Endodermal cell (in vitro differentiated cells): ENCODE results near the gene DIO1. TPM values are rescaled to one million over a fixed set of nuclear protein-coding genes. Genes with fewer than 3 reads are reported as not detected.

Experiments
- DNase-seq: peaks from one replicate; pipeline ENCODE4 v3.0.0-alpha.2; 2017
- H3K27ac ChIP-seq: 2 replicates; pipeline ENCODE4 v1.5.1; 2013; ENCODE audit warnings: mild to moderate bottlenecking, low read depth, low read length, moderate library complexity
- H3K27me3 ChIP-seq: 2 replicates; pipeline ENCODE4 v1.6.1; 2013; ENCODE audit warnings: mild to moderate bottlenecking, low read length, moderate library complexity; ENCODE audit not compliant: insufficient read depth, control insufficient read depth, poor library complexity, severe bottlenecking
- H3K36me3 ChIP-seq: 2 replicates; pipeline ENCODE4 v1.7.0; 2013; ENCODE audit warnings: mild to moderate bottlenecking, low read length, moderate library complexity; ENCODE audit not compliant: control insufficient read depth, insufficient read depth
- H3K4me1 ChIP-seq: one replicate; pipeline ENCODE4 v1.7.0; 2013; ENCODE audit warnings: low read length; ENCODE audit not compliant: control insufficient read depth, insufficient read depth
- H3K4me3 ChIP-seq: 2 replicates; pipeline ENCODE4 v1.5.1; 2013; ENCODE audit warnings: mild to moderate bottlenecking, low read length, moderate library complexity
- H3K9ac ChIP-seq: 2 replicates; pipeline ENCODE4 v1.6.1; 2013; ENCODE audit warnings: mild to moderate bottlenecking, low read length, moderate library complexity; ENCODE audit not compliant: poor library complexity, severe bottlenecking; ENCODE audit errors: extremely low read depth
- H3K9me3 ChIP-seq: 2 replicates; pipeline ENCODE4 v1.6.1; 2013; ENCODE audit warnings: mild to moderate bottlenecking, low read length, moderate library complexity; ENCODE audit not compliant: control insufficient read depth
- H3K27ac Mint-ChIP-seq: 2 replicates; pipeline ENCODE4 v1.8.0; 2020; ENCODE audit warnings: mixed read lengths
- H3K27me3 Mint-ChIP-seq: 2 replicates; pipeline ENCODE4 v1.8.0; 2021; ENCODE audit warnings: mild to moderate bottlenecking, mixed read lengths; ENCODE audit not compliant: insufficient read depth
- H3K36me3 Mint-ChIP-seq: 2 replicates; pipeline ENCODE4 v1.8.0; 2020; ENCODE audit warnings: low read depth, mixed read lengths
- H3K4me1 Mint-ChIP-seq: 2 replicates; pipeline ENCODE4 v1.8.0; 2020; ENCODE audit warnings: mixed read lengths
- H3K4me3 Mint-ChIP-seq: 2 replicates; pipeline ENCODE4 v1.8.0; 2020; ENCODE audit warnings: mild to moderate bottlenecking, moderate library complexity, mixed read lengths
- H3K9me3 Mint-ChIP-seq: 2 replicates; pipeline ENCODE4 v1.8.0; 2020; ENCODE audit warnings: mild to moderate bottlenecking, mixed read lengths
- WGBS, 2 experiments: methylation state at CpG; one replicate each; pipeline versions ENCODE4 v1.1.5 to v1.1.7; 2013; ENCODE audit warnings: missing lambda C conversion rate in 2 of 2, mixed read lengths in 1 of 2; ENCODE audit not compliant: insufficient coverage in 1 of 2, insufficient read length in 1 of 2; 5-methylcytosine and 5-hydroxymethylcytosine counted together
- total RNA-seq, 2 donors: library from RNA; stranded (reverse); fragmentation: NEBNext Ultra II Directional in 1 of 2; extraction: Animal tissue kit (Norgen Biotek cat#: 25700) in 1 of 2; gene quantifications; 2 replicates in 1 of 2; 3 replicates in 1 of 2; pipeline ENCODE4 v1.2.1, GENCODE V29; 2021
- TF ChIP-seq, protein P1 (sequence below): fragments of 200-600 bp; sonication (generic); conservative IDR thresholded peaks from 2 replicates; pipeline ENCODE4 v1.5.0; 2021; ENCODE audit warnings: antibody characterized with exemption, mild to moderate bottlenecking

Gene DIO1
- total RNA-seq, 2 donors from 2014 or later = not detected

DNA sequence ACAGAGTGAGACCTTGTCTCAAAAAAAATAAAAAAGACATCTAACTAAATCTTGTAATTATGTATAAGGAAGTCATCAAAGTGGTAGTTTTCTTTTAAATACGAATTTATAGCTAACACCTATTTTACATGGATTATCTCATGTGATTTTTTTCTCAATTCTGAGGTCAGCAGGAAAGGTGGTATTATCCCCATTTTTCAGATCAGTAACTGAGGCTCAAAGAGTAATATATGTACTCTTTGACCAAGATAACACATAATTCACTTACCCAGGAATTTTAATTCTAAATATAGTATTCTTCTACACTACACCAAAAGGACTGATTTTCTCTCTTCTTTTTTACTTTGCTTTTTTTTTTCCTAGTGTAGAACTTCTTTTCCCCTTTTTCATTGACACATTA lies 42.4 kb downstream of the DIO1 start:
- no peaks in the 10 kb centered on the region for H3K4me1 ChIP-seq
- no peak overlapping the region for H3K27ac ChIP-seq
- Mint-ChIP-seq H3K4me1 (peaks cover 2% of the 10 kb centered on the region), H3K27me3 (no peaks in the 10 kb centered on the region), H3K9me3 (peaks cover 33% of the 10 kb centered on the region), H3K27ac (no peak overlapping the region), H3K36me3 (peaks cover 56% of the 10 kb centered on the region), H3K4me3 (no peak overlapping the region)
- DNase-seq = no peak
- no peaks in the 10 kb centered on the region for H3K27me3 ChIP-seq
- peaks cover 53% of the 10 kb centered on the region for H3K36me3 ChIP-seq
- no peak overlapping the region for H3K9ac ChIP-seq
- TF ChIP-seq, protein P1, sequence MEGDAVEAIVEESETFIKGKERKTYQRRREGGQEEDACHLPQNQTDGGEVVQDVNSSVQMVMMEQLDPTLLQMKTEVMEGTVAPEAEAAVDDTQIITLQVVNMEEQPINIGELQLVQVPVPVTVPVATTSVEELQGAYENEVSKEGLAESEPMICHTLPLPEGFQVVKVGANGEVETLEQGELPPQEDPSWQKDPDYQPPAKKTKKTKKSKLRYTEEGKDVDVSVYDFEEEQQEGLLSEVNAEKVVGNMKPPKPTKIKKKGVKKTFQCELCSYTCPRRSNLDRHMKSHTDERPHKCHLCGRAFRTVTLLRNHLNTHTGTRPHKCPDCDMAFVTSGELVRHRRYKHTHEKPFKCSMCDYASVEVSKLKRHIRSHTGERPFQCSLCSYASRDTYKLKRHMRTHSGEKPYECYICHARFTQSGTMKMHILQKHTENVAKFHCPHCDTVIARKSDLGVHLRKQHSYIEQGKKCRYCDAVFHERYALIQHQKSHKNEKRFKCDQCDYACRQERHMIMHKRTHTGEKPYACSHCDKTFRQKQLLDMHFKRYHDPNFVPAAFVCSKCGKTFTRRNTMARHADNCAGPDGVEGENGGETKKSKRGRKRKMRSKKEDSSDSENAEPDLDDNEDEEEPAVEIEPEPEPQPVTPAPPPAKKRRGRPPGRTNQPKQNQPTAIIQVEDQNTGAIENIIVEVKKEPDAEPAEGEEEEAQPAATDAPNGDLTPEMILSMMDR = no peak
- 100% methylated on average over 1 of the region's 1 CpG; no CpG with 5 or more reads in 1 of the 2 experiments for WGBS, 2 experiments
- no peak overlapping the region for H3K4me3 ChIP-seq
- peaks cover 40% of the 10 kb centered on the region for H3K9me3 ChIP-seq

DNA sequence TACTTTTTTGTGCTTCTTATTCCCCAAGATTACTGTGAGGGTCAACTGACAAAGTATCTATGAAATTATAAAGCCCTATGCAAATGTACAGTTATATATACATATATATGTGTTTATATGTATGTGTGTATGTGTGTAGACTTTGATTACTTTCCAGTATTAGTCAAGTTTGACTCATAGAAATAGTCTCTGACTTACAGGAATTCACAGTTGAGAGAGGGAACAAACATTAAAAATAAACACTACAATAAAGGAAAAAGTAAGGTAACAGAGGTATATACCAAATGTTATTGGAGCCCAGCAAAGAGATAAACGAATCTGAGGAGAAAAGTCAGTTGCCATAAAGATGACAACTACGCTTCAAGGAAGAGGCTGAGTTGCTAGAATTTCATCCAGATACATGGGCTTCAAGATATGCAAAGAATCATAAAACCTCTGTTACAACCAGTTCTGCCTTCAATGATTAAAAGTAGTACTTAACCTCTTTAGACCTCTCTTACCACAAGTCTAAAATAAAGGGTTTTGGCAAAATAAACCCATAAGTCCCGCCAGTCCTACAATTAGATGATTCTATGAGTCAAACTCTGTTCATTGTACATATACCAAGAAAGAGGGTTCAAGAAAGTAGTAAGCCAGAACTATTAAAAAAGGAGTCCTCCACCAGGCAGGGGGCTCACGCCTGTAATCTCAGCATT lies 44.3 kb downstream of the DIO1 start:
- TF ChIP-seq, protein P1 = no peak
- WGBS, 2 experiments = 95 to 96% methylated on average over 3 to 4 of the region's 4 CpGs
- no peak for DNase-seq
- no peak overlapping the region for H3K27ac Mint-ChIP-seq
- H3K27me3 ChIP-seq = no peaks in the 10 kb centered on the region
- H3K36me3 ChIP-seq = peaks cover 46% of the 10 kb centered on the region
- peaks cover 22% of the 10 kb centered on the region for H3K9me3 ChIP-seq
- no peak overlapping the region for H3K4me3 ChIP-seq
- no peak overlapping the region for H3K9ac ChIP-seq
- H3K4me1 Mint-ChIP-seq = peaks cover 6% of the 10 kb centered on the region
- no peak overlapping the region for H3K4me3 Mint-ChIP-seq
- H3K9me3 Mint-ChIP-seq = peaks cover 19% of the 10 kb centered on the region
- no peak overlapping the region for H3K27ac ChIP-seq
- H3K27me3 Mint-ChIP-seq = no peaks in the 10 kb centered on the region
- peaks cover 6% of the 10 kb centered on the region for H3K4me1 ChIP-seq
- peaks cover 42% of the 10 kb centered on the region for H3K36me3 Mint-ChIP-seq

DNA sequence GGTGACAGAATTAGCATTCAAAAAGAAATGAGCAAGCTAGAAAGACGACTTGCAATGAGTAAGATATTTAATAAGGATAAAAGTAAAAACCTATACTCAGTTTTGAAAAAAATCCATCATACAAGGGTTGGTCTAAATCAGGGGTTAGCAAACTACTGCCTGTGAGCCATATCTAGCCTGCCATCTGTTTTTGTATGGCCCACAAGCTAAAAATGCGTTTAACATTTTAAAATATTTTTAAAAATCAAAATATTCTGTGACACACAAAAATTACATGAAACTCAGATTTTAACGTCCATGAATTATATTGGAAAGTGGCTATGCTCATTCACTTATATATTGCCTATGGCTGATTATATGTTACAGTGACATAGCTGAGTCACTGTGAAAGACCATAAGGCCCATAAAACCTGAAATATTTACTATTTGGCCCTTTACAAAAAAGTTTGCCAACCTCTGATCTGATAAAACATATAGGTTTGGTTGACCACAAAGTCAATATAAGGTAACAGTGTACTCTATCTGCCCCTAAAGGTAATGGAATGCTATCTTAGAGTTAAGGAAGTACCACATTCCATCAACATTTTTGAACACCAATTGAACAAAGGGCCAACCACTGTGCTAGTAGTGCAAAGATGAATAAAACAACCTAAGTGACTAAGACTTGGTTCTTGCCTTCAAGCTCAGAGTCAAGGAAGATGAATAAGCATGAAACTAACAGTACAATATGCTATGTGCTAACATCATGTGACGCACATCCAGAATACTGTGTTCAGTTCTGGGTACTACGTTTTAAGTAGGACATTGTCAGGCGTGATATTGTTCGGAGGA lies 48.4 kb downstream of the DIO1 start:
- Histone ChIP-seq H3K27me3 (no peaks in the 10 kb centered on the region), H3K4me1 (peaks cover 6% of the 10 kb centered on the region), H3K9ac (no peak overlapping the region), H3K36me3 (peaks cover 24% of the 10 kb centered on the region), H3K4me3 (peak overlapping the region; percentile 36), H3K27ac (no peak overlapping the region), H3K9me3 (no peaks in the 10 kb centered on the region)
- Mint-ChIP-seq H3K27me3 (no peaks in the 10 kb centered on the region), H3K27ac (no peak overlapping the region), H3K36me3 (peaks cover 13% of the 10 kb centered on the region), H3K9me3 (no peaks in the 10 kb centered on the region), H3K4me1 (peaks cover 13% of the 10 kb centered on the region), H3K4me3 (no peak overlapping the region)
- TF ChIP-seq, protein P1 = no peak
- 88% methylated on average over 7 of the region's 7 CpGs; no CpG with 5 or more reads in 1 of the 2 experiments for WGBS, 2 experiments
- no peak for DNase-seq
